GM18508 (cell line): ENCODE results near the gene CDHR5.

Experiments
- ATAC-seq: cut with Tn5 transposase; IDR thresholded peaks from one replicate; pipeline ENCODE4 v1.9.1; 2021; ENCODE audit warnings: moderate number of reproducible peaks; ENCODE audit not compliant: insufficient read depth, unreplicated experiment

Gene CDHR5

GRCh38 chr11:612961-613300, 11.8 kb downstream of the CDHR5 start:
- ATAC-seq = no peak

- ATAC-seq = no peak
Measured at GRCh38 chr11:612201-612960, 12.4 kb downstream of the CDHR5 start.

- ATAC-seq = no peak
Measured at GRCh38 chr11:611001-611996, 13.5 kb downstream of the CDHR5 start.

- ATAC-seq = no peak
Measured at GRCh38 chr11:610146-610801, 14.5 kb downstream of the CDHR5 start.

- ATAC-seq = no peak
Measured at GRCh38 chr11:609341-609811, 15.4 kb downstream of the CDHR5 start.

GRCh38 chr11:608791-609251, 15.9 kb downstream of the CDHR5 start:
- no peak for ATAC-seq

GRCh38 chr11:607971-608659, 16.6 kb downstream of the CDHR5 start:
- no peak for ATAC-seq

GRCh38 chr11:607020-607780, 17.6 kb downstream of the CDHR5 start:
- no peak for ATAC-seq

- no peak for ATAC-seq
Measured at GRCh38 chr11:606245-606644, 18.5 kb downstream of the CDHR5 start.

- ATAC-seq = no peak
Measured at GRCh38 chr11:605286-606129, 19.2 kb downstream of the CDHR5 start.

- ATAC-seq = no peak
Measured at GRCh38 chr11:603154-603553, 21.6 kb downstream of the CDHR5 start.

GRCh38 chr11:601573-602245, 23.0 kb downstream of the CDHR5 start:
- ATAC-seq = no peak

GRCh38 chr11:598005-598680, 26.6 kb downstream of the CDHR5 start:
- no peak for ATAC-seq

- ATAC-seq = no peak
Measured at GRCh38 chr11:597166-597725, 27.5 kb downstream of the CDHR5 start.

- no peak for ATAC-seq
Measured at GRCh38 chr11:596374-596773, 28.4 kb downstream of the CDHR5 start.

GRCh38 chr11:595400-595799, 29.4 kb downstream of the CDHR5 start:
- ATAC-seq = no peak

GRCh38 chr11:593347-593746, 31.4 kb downstream of the CDHR5 start:
- ATAC-seq = no peak
